Ovary (tissue), 3 donors: ENCODE data around the gene RSF1.

Source experiments
- EP300 ChIP-seq: sonication (generic); formaldehyde crosslinking; IDR thresholded peaks from one replicate; pipeline ENCODE4 v1.6.1; 2017; ENCODE audit warnings: antibody characterized with exemption
- POLR2A ChIP-seq: fragments of 450-650 bp; IDR thresholded peaks from one replicate; pipeline ENCODE4 v1.6.1; 2017; ENCODE audit warnings: antibody characterized with exemption, mild to moderate bottlenecking, moderate library complexity
- TF ChIP-seq, protein P1 (sequence below), 3 donors: fragments of 450-650 bp in 2 of 3; fragments of 200-600 bp in 1 of 3; IDR thresholded peaks; one replicate each; pipeline versions ENCODE4 v1.5.1 to v1.8.0; 2016 to 2022; ENCODE audit warnings: antibody characterized with exemption in 3 of 3, mild to moderate bottlenecking in 1 of 3
- donor health status: DM: no; HTN: no; CAD: no.

GRCh38 chr11:77736473-77736872 is 84.0 kb downstream of the RSF1 start:
- TF ChIP-seq, protein P1, sequence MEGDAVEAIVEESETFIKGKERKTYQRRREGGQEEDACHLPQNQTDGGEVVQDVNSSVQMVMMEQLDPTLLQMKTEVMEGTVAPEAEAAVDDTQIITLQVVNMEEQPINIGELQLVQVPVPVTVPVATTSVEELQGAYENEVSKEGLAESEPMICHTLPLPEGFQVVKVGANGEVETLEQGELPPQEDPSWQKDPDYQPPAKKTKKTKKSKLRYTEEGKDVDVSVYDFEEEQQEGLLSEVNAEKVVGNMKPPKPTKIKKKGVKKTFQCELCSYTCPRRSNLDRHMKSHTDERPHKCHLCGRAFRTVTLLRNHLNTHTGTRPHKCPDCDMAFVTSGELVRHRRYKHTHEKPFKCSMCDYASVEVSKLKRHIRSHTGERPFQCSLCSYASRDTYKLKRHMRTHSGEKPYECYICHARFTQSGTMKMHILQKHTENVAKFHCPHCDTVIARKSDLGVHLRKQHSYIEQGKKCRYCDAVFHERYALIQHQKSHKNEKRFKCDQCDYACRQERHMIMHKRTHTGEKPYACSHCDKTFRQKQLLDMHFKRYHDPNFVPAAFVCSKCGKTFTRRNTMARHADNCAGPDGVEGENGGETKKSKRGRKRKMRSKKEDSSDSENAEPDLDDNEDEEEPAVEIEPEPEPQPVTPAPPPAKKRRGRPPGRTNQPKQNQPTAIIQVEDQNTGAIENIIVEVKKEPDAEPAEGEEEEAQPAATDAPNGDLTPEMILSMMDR (IDR thresholded peaks at IDR 0.05): no peak
- TF ChIP-seq POLR2A: no peak
- no peak for TF ChIP-seq EP300
